Gastroesophageal sphincter (tissue), 4 donors: Measurements from ENCODE around the gene TESK1. TPM values are rescaled to one million over a fixed set of nuclear protein-coding genes. Genes with fewer than 3 reads are reported as not detected.

Experiments used
- ATAC-seq: fragments of 150-250 bp; one replicate; pipeline ENCODE4 v1.9.1; 2016; ENCODE audit warnings: mild to moderate bottlenecking, moderate library complexity
- H3K27ac ChIP-seq, 4 donors: fragments of 200-600 bp; sonication (generic) in 3 of 4; 1 replicate in 3 of 4; 2 replicates in 1 of 4; pipeline ENCODE4 v1.5.1; 2016 to 2019
- H3K27me3 ChIP-seq: fragments of 200-600 bp; sonication (generic); one replicate; pipeline ENCODE4 v1.5.1; 2019
- H3K36me3 ChIP-seq, 2 donors: fragments of 200-600 bp; sonication (generic); one replicate each; pipeline ENCODE4 v1.5.1; 2019; ENCODE audit warnings: control low read depth in 1 of 2
- H3K4me1 ChIP-seq, 3 donors: fragments of 200-600 bp; sonication (generic); 1 replicate in 2 of 3; 2 replicates in 1 of 3; pipeline ENCODE4 v1.5.1; 2016 to 2019; ENCODE audit warnings: control low read depth in 2 of 3
- H3K4me3 ChIP-seq, 2 donors: fragments of 200-600 bp; sonication (generic); one replicate each; pipeline ENCODE4 v1.5.1; 2019; ENCODE audit warnings: mild to moderate bottlenecking in 1 of 2, moderate library complexity in 1 of 2
- H3K9me3 ChIP-seq, 3 donors: fragments of 200-600 bp; sonication (generic); one replicate each; pipeline ENCODE4 v1.5.1; 2017 to 2019; ENCODE audit warnings: control low read depth in 2 of 3
- EP300 ChIP-seq: sonication (generic); formaldehyde crosslinking; IDR thresholded peaks from one replicate; pipeline ENCODE4 v1.6.1; 2017; ENCODE audit warnings: antibody characterized with exemption, mild to moderate bottlenecking
- POLR2A ChIP-seq, 2 donors: fragments of 450-650 bp; IDR thresholded peaks; one replicate each; pipeline ENCODE4 v1.6.1; 2017; ENCODE audit warnings: antibody characterized with exemption in 2 of 2, mild to moderate bottlenecking in 2 of 2, moderate library complexity in 1 of 2
- POLR2AphosphoS5 ChIP-seq: sonication (generic); formaldehyde crosslinking; IDR thresholded peaks from one replicate; pipeline ENCODE4 v1.6.1; 2017; ENCODE audit warnings: antibody characterized with exemption
- WGBS, 2 donors: methylation state at CpG; one replicate each; pipeline ENCODE4 v1.1.5; 2018; ENCODE audit warnings: low coverage in 1 of 2; 5-methylcytosine and 5-hydroxymethylcytosine counted together
- total RNA-seq, 4 donors: library from RNA; depleted of rRNA; stranded (reverse); fragments of >200 nt; gene quantifications; one replicate each; pipeline ENCODE4 v1.1.0, GENCODE V29; 2016
- TF ChIP-seq, protein P1 (sequence below), 4 experiments: fragments of 200-600 bp in 2 of 4; fragments of 450-650 bp in 2 of 4; sonication (generic) in 1 of 4; IDR thresholded peaks; one replicate each; pipeline ENCODE4 v1.5.1; 2017 to 2019; ENCODE audit warnings: antibody characterized with exemption in 4 of 4, mild to moderate bottlenecking in 2 of 4, moderate library complexity in 2 of 4

Gene TESK1
- total RNA-seq, 4 donors from 2014 or later, result 38.2 to 77.1 (median 40.2) TPM

DNA sequence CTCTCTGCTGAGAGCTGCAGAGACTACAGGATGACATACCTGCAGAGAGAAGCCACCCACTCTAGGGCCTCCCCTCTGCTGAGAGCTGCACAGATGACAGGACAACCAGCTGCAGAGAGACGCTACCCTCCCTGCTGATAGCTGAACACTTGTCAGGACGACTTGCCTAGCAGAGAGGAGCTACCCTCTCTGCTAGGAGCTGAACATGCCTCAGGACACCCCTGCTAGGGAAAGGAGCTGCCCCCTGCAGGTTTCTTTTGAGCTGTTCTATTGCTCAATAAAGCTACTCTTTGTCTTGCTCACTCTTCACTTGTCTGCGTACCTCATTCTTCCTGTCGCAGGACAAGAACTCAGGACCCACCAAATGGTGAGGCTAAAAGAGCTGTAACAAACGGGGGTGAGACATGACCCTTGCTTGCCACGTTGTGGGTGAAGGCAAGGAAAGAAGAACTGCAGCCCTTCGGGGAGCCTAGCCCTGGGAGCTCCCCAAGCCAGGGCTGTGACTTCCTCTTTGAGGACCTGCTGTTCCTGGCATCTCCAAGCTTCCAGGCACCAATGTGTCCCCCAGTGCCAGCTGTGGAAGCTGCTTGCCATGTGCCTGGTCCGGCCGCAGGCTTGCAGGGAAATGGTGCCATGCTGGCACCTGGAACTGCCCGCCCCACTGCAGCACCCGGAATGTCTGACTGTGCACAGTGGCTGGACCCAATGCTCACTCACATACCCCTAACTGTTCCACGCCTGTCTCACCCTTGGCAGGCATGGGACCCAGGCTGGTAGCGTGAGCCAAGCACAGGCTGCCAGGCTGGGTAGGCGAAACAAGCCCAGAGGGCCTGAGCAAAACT lies 5.1 kb upstream of the TESK1 start:
- ATAC-seq, result no peak
- WGBS, 2 donors, result 100% methylated on average over 1 of the region's 14 CpGs
- H3K4me1 ChIP-seq, result peaks cover 0 to 21% (median 7%) of the 10 kb centered on the region in 3 donors
- no peak for TF ChIP-seq POLR2A (IDR thresholded peaks at IDR 0.05)
- no peak for TF ChIP-seq POLR2AphosphoS5
- TF ChIP-seq EP300, result no peak
- no peak overlapping the region for H3K4me3 ChIP-seq
- H3K27ac ChIP-seq, result no peak overlapping the region
- H3K36me3 ChIP-seq, result no peaks in the 10 kb centered on the region
- H3K27me3 ChIP-seq, result no peaks in the 10 kb centered on the region
- H3K9me3 ChIP-seq, result no peaks in the 10 kb centered on the region

DNA sequence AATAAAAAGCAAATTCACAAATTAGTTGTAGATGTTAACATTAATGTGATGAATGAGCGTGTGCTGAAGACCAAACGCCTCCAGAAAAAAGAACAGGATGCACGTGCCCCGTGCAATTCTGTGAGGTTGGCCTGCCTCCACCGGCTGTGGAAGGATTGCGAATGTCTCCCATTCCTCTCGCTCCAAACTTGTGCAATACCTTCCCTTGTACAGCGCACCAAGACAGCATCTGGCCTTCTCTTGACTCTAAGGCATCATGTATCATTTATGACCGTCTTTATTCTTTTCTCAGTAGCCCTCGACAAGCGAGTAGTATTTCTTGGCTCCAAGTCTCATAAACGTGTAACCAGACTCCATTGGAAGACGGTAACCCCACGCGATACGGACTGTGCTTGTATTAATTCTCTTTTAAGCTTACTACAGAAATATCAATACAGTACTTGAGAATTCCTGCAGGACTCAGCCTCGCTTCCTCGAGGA lies 1.5 kb upstream of the TESK1 start:
- ATAC-seq, result peak; percentile 71

DNA sequence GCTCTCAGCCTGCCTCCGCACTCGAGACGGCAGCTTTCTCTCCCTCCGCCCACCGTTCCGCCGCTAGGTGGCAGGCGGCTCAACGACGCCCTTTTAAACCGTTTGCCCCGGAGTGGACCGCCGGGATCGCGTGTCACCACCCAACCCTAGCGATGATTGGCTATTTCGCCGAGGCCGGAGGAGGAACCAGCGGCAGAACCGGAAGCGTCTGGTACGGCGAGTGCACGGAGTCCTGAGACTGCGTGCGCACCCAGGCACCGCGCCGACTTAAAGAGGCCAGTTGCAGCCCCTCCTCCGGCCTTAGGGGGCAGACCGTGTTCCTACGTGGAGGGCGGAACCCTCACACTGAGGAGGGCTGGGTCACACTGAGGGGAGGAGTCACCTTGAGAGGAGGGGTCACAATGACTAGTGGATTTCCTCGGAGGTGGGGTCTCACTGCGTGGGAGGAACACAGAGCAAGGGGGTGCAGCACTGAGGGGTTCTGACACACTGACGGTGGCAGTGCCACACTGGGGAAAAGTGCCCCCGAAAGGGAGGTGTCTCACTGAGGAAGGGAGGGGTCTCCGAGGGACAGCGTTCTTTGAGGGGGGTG lies 980 bp upstream of the TESK1 start:
- Histone ChIP-seq H3K9me3 (no peaks in the 10 kb centered on the region), H3K27me3 (no peaks in the 10 kb centered on the region), H3K4me1 (peaks cover 0 to 42% (median 17%) of the 10 kb centered on the region in 3 donors), H3K27ac (peak overlapping the region; percentile 83 to 97 (median 94)), H3K4me3 (peak overlapping the region; percentile 64 to 92), H3K36me3 (peaks cover 0 to 20% of the 10 kb centered on the region in 2 donors)
- TF ChIP-seq POLR2A (IDR thresholded peaks at IDR 0.05) (peak; percentile 51 to 53), EP300 (no peak), POLR2AphosphoS5 (peak; percentile 74)
- TF ChIP-seq, protein P1, sequence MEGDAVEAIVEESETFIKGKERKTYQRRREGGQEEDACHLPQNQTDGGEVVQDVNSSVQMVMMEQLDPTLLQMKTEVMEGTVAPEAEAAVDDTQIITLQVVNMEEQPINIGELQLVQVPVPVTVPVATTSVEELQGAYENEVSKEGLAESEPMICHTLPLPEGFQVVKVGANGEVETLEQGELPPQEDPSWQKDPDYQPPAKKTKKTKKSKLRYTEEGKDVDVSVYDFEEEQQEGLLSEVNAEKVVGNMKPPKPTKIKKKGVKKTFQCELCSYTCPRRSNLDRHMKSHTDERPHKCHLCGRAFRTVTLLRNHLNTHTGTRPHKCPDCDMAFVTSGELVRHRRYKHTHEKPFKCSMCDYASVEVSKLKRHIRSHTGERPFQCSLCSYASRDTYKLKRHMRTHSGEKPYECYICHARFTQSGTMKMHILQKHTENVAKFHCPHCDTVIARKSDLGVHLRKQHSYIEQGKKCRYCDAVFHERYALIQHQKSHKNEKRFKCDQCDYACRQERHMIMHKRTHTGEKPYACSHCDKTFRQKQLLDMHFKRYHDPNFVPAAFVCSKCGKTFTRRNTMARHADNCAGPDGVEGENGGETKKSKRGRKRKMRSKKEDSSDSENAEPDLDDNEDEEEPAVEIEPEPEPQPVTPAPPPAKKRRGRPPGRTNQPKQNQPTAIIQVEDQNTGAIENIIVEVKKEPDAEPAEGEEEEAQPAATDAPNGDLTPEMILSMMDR (IDR thresholded peaks at IDR 0.05), result peak; percentile 83 to 98 (median 94)
- ATAC-seq, result peak; percentile 94
- 0% methylated on average over 6 to 10 of the region's 41 CpGs for WGBS, 2 donors

More for the DNA sequence above, 1.5 kb upstream of the TESK1 start:
- 0 to 1% methylated on average over 18 of the region's 18 CpGs for WGBS, 2 donors
- H3K9me3 ChIP-seq, result no peaks in the 10 kb centered on the region
- H3K27ac ChIP-seq, result peak overlapping the region; percentile 83 to 97 (median 94)
- peak overlapping the region; percentile 40 to 92 for H3K4me3 ChIP-seq
- peaks cover 0 to 14% of the 10 kb centered on the region in 2 donors for H3K36me3 ChIP-seq
- no peaks in the 10 kb centered on the region for H3K27me3 ChIP-seq
- TF ChIP-seq POLR2AphosphoS5, result peak; percentile 84
- TF ChIP-seq, protein P1 (IDR thresholded peaks at IDR 0.05), result no peak
- peaks cover 0 to 42% (median 17%) of the 10 kb centered on the region in 3 donors for H3K4me1 ChIP-seq

DNA sequence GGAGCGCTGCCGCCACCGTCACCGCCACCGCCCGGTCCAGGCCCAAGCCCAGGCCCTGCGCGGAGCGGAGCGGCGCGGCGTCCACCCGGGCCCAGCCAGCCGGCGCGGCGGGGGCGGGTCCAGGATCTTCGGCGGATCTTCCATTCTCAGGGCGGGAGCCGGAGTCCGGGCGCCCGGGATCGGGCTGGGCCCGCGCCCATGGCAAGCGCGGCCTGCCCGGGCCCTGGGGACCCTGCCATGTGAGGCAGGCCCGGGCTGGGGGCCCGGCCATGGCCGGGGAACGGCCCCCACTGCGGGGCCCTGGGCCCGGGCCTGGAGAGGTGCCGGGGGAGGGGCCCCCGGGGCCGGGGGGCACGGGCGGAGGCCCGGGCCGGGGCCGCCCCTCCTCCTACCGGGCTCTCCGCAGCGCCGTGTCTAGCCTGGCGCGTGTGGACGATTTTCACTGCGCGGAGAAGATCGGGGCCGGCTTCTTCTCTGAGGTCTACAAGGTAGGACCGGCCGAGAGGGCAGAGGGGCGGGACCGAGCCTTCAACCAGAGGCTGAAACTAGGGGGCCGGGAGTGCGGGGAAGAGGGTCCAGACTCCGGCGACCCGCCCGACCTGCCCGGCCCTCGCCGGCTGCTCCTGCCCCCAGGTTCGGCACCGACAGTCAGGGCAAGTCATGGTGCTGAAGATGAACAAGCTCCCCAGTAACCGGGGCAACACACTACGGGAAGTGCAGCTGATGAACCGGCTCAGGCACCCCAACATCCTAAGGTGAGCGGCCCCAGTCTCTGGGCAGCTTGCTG lies 482 bp downstream of the TESK1 start:
- Histone ChIP-seq H3K27me3 (no peaks in the 10 kb centered on the region), H3K36me3 (peaks cover 0 to 34% of the 10 kb centered on the region in 2 donors), H3K27ac (peak overlapping the region; percentile 72 to 97 (median 90)), H3K4me3 (peak overlapping the region; percentile 64 to 92), H3K4me1 (peaks cover 0 to 42% (median 17%) of the 10 kb centered on the region in 3 donors), H3K9me3 (no peaks in the 10 kb centered on the region)
- peak; percentile 6 for ATAC-seq
- 0% methylated on average over 1 to 3 of the region's 76 CpGs for WGBS, 2 donors
- no peak for TF ChIP-seq POLR2AphosphoS5
- TF ChIP-seq, protein P1 (IDR thresholded peaks at IDR 0.05), result no peak
- TF ChIP-seq POLR2A (IDR thresholded peaks at IDR 0.05), result peak in 1 of 2 donors; percentile 13

DNA sequence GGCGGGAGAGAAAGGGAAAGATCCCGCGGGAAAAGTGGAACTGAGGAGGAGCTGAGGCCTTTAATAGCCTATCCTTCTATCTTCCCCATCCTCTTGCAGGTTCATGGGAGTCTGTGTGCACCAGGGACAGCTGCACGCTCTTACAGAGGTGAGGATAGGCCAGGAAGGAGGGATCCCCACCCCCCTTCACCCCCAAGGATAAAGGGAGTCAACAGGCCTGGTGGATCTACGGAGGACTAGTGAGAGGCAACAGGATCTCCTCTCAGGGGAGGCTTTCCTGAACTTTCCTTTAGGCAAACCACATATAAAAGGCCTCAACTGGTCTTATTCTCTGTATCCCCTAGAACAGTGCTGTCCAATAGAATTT lies 1.1 kb downstream of the TESK1 start:
- TF ChIP-seq, protein P1 (IDR thresholded peaks at IDR 0.05), result no peak
- TF ChIP-seq POLR2AphosphoS5, result no peak
- TF ChIP-seq POLR2A (IDR thresholded peaks at IDR 0.05), result no peak
- TF ChIP-seq EP300, result no peak
- Histone ChIP-seq H3K9me3 (no peaks in the 10 kb centered on the region), H3K27me3 (no peaks in the 10 kb centered on the region), H3K4me3 (peak overlapping the region; percentile 64 to 92), H3K27ac (peak overlapping the region in 3 of 4 donors; percentile 83 to 97 (median 96)), H3K4me1 (peaks cover 0 to 46% (median 17%) of the 10 kb centered on the region in 3 donors), H3K36me3 (peaks cover 0 to 35% of the 10 kb centered on the region in 2 donors)
- no peak for ATAC-seq
- WGBS, 2 donors, result 0% methylated on average over 3 of the region's 5 CpGs; no CpG with 5 or more reads in 1 of the 2 donors
